WTC11 (cell line): Measurements from ENCODE around the gene RING1.
A peak's percentile ranks its signal among the peaks of the same experiment; 100 is the strongest.

Experiments
- ATF1 ChIP-seq: sonication (generic); formaldehyde crosslinking; IDR thresholded peaks from 2 replicates; pipeline ENCODE4 v1.8.1; 2023; ENCODE audit warnings: mild to moderate bottlenecking, moderate library complexity, missing genetic modification reagents
- CBFB ChIP-seq: sonication (generic); formaldehyde crosslinking; IDR thresholded peaks from 2 replicates; pipeline ENCODE4 v1.8.1; 2022; ENCODE audit warnings: mild to moderate bottlenecking, low read depth, missing genetic modification reagents
- ESRRA ChIP-seq: sonication (generic); formaldehyde crosslinking; IDR thresholded peaks from 2 replicates; pipeline ENCODE4 v1.8.1; 2022; ENCODE audit warnings: mild to moderate bottlenecking, missing genetic modification reagents, borderline replicate concordance
- ETV6 ChIP-seq: sonication (generic); formaldehyde crosslinking; IDR thresholded peaks from 2 replicates; pipeline ENCODE4 v1.8.1; 2022; ENCODE audit warnings: mild to moderate bottlenecking, missing genetic modification reagents
- SMAD4 ChIP-seq: sonication (generic); formaldehyde crosslinking; IDR thresholded peaks from 2 replicates; pipeline ENCODE4 v1.8.0; 2022; ENCODE audit warnings: mild to moderate bottlenecking, missing genetic modification reagents
- SP1 ChIP-seq: sonication (generic); formaldehyde crosslinking; conservative IDR thresholded peaks from 2 replicates; pipeline ENCODE4 v1.8.1; 2022; ENCODE audit warnings: missing genetic modification reagents
- ZNF138 ChIP-seq: sonication (generic); formaldehyde crosslinking; conservative IDR thresholded peaks from 2 replicates; pipeline ENCODE4 v1.8.1; 2022; ENCODE audit warnings: mild to moderate bottlenecking, moderate library complexity, missing genetic modification reagents
- TF ChIP-seq, protein P1 (sequence below): fragments of 200-600 bp; IDR thresholded peaks from 2 replicates; pipeline ENCODE4 v1.8.0; 2022; ENCODE audit warnings: antibody characterized with exemption
- TF ChIP-seq, protein P2 (sequence below): sonication (generic); formaldehyde crosslinking; IDR thresholded peaks from 2 replicates; pipeline ENCODE4 v1.8.1; 2023; ENCODE audit warnings: mild to moderate bottlenecking, missing genetic modification reagents
- TF ChIP-seq, protein P3 (sequence below): sonication (generic); formaldehyde crosslinking; IDR thresholded peaks from 2 replicates; pipeline ENCODE4 v1.8.1; 2023; ENCODE audit warnings: mild to moderate bottlenecking, missing genetic modification reagents, moderate library complexity
- TF ChIP-seq, protein P4 (sequence below): sonication (generic); formaldehyde crosslinking; IDR thresholded peaks from 2 replicates; pipeline ENCODE4 v1.8.1; 2023; ENCODE audit warnings: mild to moderate bottlenecking, moderate library complexity, missing genetic modification reagents

DNA sequence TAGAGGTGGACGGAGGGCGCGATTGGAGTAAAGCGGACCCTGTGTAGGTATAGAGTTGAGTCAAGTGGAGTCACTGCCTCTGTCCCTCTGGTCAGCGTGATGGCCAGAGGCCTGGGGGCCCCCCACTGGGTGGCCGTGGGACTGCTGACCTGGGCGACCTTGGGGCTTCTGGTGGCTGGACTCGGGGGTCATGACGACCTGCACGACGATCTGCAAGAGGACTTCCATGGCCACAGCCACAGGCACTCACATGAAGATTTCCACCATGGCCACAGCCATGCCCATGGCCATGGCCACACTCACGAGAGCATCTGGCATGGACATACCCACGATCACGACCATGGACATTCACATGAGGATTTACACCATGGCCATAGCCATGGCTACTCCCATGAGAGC lies 7.2 kb upstream of the RING1 start:
- TF ChIP-seq, protein P1, sequence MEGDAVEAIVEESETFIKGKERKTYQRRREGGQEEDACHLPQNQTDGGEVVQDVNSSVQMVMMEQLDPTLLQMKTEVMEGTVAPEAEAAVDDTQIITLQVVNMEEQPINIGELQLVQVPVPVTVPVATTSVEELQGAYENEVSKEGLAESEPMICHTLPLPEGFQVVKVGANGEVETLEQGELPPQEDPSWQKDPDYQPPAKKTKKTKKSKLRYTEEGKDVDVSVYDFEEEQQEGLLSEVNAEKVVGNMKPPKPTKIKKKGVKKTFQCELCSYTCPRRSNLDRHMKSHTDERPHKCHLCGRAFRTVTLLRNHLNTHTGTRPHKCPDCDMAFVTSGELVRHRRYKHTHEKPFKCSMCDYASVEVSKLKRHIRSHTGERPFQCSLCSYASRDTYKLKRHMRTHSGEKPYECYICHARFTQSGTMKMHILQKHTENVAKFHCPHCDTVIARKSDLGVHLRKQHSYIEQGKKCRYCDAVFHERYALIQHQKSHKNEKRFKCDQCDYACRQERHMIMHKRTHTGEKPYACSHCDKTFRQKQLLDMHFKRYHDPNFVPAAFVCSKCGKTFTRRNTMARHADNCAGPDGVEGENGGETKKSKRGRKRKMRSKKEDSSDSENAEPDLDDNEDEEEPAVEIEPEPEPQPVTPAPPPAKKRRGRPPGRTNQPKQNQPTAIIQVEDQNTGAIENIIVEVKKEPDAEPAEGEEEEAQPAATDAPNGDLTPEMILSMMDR: no peak
- no peak for TF ChIP-seq ETV6 (CRISPR knock-in tag)
- TF ChIP-seq ESRRA (CRISPR knock-in tag): 0 out of 2 replicates have a peak, but pooled peaks have one; percentile 30
- TF ChIP-seq, protein P2, sequence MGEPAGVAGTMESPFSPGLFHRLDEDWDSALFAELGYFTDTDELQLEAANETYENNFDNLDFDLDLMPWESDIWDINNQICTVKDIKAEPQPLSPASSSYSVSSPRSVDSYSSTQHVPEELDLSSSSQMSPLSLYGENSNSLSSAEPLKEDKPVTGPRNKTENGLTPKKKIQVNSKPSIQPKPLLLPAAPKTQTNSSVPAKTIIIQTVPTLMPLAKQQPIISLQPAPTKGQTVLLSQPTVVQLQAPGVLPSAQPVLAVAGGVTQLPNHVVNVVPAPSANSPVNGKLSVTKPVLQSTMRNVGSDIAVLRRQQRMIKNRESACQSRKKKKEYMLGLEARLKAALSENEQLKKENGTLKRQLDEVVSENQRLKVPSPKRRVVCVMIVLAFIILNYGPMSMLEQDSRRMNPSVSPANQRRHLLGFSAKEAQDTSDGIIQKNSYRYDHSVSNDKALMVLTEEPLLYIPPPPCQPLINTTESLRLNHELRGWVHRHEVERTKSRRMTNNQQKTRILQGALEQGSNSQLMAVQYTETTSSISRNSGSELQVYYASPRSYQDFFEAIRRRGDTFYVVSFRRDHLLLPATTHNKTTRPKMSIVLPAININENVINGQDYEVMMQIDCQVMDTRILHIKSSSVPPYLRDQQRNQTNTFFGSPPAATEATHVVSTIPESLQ (CRISPR knock-in tag): no peak
- no peak for TF ChIP-seq ATF1
- no peak for TF ChIP-seq SP1 (CRISPR knock-in tag)
- TF ChIP-seq, protein P3, sequence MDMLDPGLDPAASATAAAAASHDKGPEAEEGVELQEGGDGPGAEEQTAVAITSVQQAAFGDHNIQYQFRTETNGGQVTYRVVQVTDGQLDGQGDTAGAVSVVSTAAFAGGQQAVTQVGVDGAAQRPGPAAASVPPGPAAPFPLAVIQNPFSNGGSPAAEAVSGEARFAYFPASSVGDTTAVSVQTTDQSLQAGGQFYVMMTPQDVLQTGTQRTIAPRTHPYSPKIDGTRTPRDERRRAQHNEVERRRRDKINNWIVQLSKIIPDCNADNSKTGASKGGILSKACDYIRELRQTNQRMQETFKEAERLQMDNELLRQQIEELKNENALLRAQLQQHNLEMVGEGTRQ (CRISPR knock-in tag): no peak
- TF ChIP-seq SMAD4: no peak
- no peak for TF ChIP-seq CBFB (CRISPR knock-in tag)
- TF ChIP-seq, protein P4, sequence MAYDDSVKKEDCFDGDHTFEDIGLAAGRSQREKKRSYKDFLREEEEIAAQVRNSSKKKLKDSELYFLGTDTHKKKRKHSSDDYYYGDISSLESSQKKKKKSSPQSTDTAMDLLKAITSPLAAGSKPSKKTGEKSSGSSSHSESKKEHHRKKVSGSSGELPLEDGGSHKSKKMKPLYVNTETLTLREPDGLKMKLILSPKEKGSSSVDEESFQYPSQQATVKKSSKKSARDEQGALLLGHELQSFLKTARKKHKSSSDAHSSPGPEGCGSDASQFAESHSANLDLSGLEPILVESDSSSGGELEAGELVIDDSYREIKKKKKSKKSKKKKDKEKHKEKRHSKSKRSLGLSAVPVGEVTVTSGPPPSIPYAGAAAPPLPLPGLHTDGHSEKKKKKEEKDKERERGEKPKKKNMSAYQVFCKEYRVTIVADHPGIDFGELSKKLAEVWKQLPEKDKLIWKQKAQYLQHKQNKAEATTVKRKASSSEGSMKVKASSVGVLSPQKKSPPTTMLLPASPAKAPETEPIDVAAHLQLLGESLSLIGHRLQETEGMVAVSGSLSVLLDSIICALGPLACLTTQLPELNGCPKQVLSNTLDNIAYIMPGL (CRISPR knock-in tag): no peak
- no peak for TF ChIP-seq ZNF138 (CRISPR knock-in tag)
